ENCODE data around the gene IFNK.
A peak's percentile ranks its signal among the peaks of the same experiment; 100 is the strongest.
"Not testable (repeated sequence)": the region's sequence is repeated elsewhere in the genome, so short reads cannot be mapped to it uniquely, and the experiment has no call there.

Gene IFNK

GRCh38 chr9:27524236-27524635 lies at the start of gene IFNK:
Gene IFNK (plus strand): TSS chr9:27524290. CDS start chr9:27524337, 47 bp downstream.
- DNase-seq (ENCODE audit: low spot score) = no peak

- peak; percentile 10 for DNase-seq (ENCODE audit: low spot score)
Measured at GRCh38 chr9:27474305-27474704, 49.8 kb upstream of the IFNK start.

- DNase-seq (ENCODE audit: low spot score) = no peak
Measured at GRCh38 chr9:27475057-27475595, 49.0 kb upstream of the IFNK start.

GRCh38 chr9:27476870-27477515 lies 47.1 kb upstream of the IFNK start:
- DNase-seq (ENCODE audit: low spot score) = no peak

GRCh38 chr9:27478322-27478721 lies 45.8 kb upstream of the IFNK start:
- no peak for DNase-seq (ENCODE audit: low spot score)

- DNase-seq (ENCODE audit: low spot score) = no peak
Measured at GRCh38 chr9:27482709-27483108, 41.4 kb upstream of the IFNK start.

- no peak for DNase-seq (ENCODE audit: low spot score)
Measured at GRCh38 chr9:27483576-27483975, 40.5 kb upstream of the IFNK start.

GRCh38 chr9:27485158-27485557 lies 38.9 kb upstream of the IFNK start:
- DNase-seq (ENCODE audit: low spot score) = no peak

- no peak for DNase-seq (ENCODE audit: low spot score)
Measured at GRCh38 chr9:27487128-27487640, 36.9 kb upstream of the IFNK start.

GRCh38 chr9:27487927-27488326 lies 36.2 kb upstream of the IFNK start:
- DNase-seq (ENCODE audit: low spot score) = no peak

- DNase-seq (ENCODE audit: low spot score) = no peak
Measured at GRCh38 chr9:27489087-27489876, 34.8 kb upstream of the IFNK start.

- peak; percentile 20 for DNase-seq (ENCODE audit: low spot score)
Measured at GRCh38 chr9:27491154-27491553, 32.9 kb upstream of the IFNK start.

- no peak for DNase-seq (ENCODE audit: low spot score)
Measured at GRCh38 chr9:27495480-27496134, 28.5 kb upstream of the IFNK start.

GRCh38 chr9:27496135-27496504 lies 28.0 kb upstream of the IFNK start:
- DNase-seq (ENCODE audit: low spot score) = no peak

- no peak for DNase-seq (ENCODE audit: low spot score)
Measured at GRCh38 chr9:27497883-27498417, 26.1 kb upstream of the IFNK start.

GRCh38 chr9:27499451-27499850 lies 24.6 kb upstream of the IFNK start:
- peak; percentile 73 for DNase-seq (ENCODE audit: low spot score)

- DNase-seq (ENCODE audit: low spot score) = not testable (repeated sequence)
Measured at GRCh38 chr9:27500902-27501301, 23.2 kb upstream of the IFNK start.

GRCh38 chr9:27503623-27504022 lies 20.5 kb upstream of the IFNK start:
- no peak for DNase-seq (ENCODE audit: low spot score)

- DNase-seq (ENCODE audit: low spot score) = no peak
Measured at GRCh38 chr9:27504259-27504658, 19.8 kb upstream of the IFNK start.

- peak; percentile 90 for DNase-seq (ENCODE audit: low spot score)
Measured at GRCh38 chr9:27505744-27506161, 18.3 kb upstream of the IFNK start.

- no peak for DNase-seq (ENCODE audit: low spot score)
Measured at GRCh38 chr9:27506981-27507380, 17.1 kb upstream of the IFNK start.

GRCh38 chr9:27510780-27511179 lies 13.3 kb upstream of the IFNK start:
- no peak for DNase-seq (ENCODE audit: low spot score)

Measured in kidney tubule cell (primary cell).